Stimulated activated CD4-positive, alpha-beta T cell treated with anti-CD3 and anti-CD28 coated beads, Interleukin-12 subunit alpha, Interleukin-12 subunit beta, amount 100 ng/mL, for 48 hours (primary cell): ENCODE results near the gene SPARC.
A peak's percentile ranks its signal among the peaks of the same experiment; 100 is the strongest.

Experiments
- DNase-seq, 3 donors: peaks; one replicate each; pipeline ENCODE4 v3.0.0-alpha.2; 2020; ENCODE audit warnings: low read depth in 2 of 3, low spot score in 1 of 3

Gene SPARC

GRCh38 chr5:151660616-151661495 lies 25.9 kb downstream of the SPARC start:
- no peak for DNase-seq

GRCh38 chr5:151659001-151659754 lies 27.5 kb downstream of the SPARC start:
- peak; percentile 58 to 82 (median 74) for DNase-seq

DNA sequence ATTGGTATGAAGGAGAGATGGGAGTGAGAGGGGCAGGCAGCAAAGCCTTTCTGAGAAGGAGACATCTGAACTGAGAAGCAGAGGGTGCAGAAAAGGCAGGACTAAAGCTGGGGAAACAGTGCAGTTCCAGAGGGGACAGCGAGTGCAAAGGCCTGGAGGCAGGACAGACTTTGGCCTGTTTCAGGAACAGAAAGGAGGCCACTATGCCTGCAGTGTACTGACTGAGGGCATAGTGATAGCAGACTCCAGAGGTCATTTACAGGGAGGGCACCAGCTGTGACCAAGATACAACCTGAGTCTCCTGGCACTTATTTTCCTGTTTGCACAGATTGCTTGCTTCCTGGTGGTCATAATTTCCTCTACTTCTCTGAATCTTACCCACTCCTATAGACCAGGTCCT lies 29.6 kb downstream of the SPARC start:
- no peak for DNase-seq

- DNase-seq = no peak
Observed at GRCh38 chr5:151656311-151656710, 30.4 kb downstream of the SPARC start.

GRCh38 chr5:151651997-151652645 lies 34.6 kb downstream of the SPARC start:
- DNase-seq = peak; percentile 44 to 56 (median 56)

GRCh38 chr5:151648988-151649387 lies 37.7 kb downstream of the SPARC start:
- DNase-seq = no peak

DNA sequence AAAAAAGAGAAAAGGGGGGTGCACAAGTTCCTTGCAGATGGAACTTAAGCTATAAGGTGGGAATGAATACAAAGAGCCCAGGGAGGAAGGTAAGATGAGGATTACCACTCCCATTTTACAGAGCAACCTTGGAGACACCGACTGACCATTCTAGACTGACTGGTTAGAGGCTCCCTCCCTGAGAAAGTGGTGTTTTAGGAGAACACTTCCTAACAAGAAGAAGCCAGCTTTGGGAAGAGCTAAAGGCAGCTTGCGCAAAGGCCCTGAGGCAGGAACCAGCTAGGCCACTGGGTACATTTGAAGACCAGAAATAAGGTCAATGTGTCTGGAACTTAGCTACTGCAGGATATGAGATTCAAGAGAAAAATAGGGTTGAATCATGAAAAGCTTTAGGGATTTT lies 38.6 kb downstream of the SPARC start:
- DNase-seq = no peak

DNA sequence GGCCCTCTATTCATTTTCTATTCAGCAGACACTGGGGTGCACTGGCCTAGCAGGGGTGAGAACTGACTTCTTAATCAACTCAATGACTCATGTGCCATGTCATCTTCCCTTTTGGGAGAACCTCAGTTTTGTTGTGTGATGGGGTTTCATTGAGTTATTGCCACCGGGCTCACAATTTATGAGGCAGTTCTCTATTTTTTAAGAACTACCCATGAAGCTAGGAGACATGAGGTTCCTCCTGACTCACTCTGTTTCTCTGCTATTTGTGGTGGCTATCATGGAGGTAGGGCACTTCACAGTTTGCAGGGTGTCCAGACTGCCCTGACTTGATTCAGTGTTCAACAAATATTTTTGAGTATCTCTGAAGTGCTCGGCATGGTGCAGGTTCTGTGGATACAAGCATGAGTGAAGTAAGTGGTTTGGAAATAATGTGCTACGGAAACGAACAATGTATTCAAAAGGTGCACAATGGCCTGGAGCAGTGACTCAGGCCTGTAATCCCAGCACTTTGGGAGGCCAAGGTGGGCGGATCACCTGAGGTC lies 39.3 kb downstream of the SPARC start:
- DNase-seq = no peak

GRCh38 chr5:151646334-151646733 lies 40.4 kb downstream of the SPARC start:
- no peak for DNase-seq

- no peak for DNase-seq
Observed at GRCh38 chr5:151643388-151643787, 43.3 kb downstream of the SPARC start.

DNA sequence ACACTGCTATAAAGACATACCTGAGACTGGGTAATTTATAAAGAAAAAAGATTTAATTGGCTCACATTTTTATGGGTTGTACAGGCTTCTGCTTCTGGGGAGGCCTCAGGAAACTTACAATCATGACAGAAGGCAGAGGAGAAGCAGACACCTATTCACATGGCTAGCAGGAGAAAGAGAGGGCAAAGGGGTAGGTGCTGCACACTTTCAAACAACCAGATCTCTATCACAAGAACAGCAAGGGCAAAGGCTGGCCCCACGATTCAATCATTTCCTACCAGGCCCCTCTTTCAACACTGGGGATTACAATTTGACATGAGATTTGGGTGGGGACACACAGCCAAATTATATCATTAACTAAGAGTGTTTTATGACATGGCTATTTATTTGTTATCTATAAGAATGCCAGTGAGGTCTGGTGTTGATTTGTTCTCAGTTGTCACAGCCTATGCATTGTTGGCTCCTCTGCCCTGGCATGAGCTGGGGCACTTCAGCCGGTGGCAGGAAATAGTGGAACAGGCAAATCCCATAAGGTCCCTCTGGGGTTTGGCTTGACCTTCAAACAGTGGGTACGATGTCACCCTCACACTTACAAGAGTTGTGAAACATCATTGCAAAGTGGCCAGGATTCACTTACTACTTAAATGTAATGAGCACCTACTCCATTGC lies 44.1 kb downstream of the SPARC start:
- no peak for DNase-seq

DNA sequence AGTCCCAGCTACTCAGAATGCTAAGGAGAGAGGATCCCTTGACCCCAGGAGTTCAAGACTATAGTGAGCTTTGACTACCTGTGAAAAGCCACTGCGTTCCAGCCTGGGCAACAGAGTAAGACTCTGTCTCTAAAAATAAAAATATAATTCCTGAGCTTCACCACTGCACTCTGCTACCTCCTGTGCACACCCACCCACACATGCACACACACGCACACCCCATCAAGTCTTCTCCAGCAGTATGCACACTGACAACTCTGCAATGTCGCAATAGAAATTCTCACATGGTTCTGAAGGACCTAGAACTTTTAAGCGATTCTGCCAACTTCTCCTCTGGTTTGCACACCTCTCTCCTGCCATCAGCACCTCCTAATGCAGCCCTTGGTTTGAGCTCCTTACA lies 48.1 kb downstream of the SPARC start:
- no peak for DNase-seq

- DNase-seq = no peak
Observed at GRCh38 chr5:151637676-151638075, 49.0 kb downstream of the SPARC start.

- DNase-seq = no peak
Observed at GRCh38 chr5:151633892-151634291, 52.8 kb downstream of the SPARC start.

GRCh38 chr5:151632941-151633340 lies 53.8 kb downstream of the SPARC start:
- DNase-seq = no peak

- DNase-seq = no peak
Observed at GRCh38 chr5:151632524-151632923, 54.2 kb downstream of the SPARC start.

DNA sequence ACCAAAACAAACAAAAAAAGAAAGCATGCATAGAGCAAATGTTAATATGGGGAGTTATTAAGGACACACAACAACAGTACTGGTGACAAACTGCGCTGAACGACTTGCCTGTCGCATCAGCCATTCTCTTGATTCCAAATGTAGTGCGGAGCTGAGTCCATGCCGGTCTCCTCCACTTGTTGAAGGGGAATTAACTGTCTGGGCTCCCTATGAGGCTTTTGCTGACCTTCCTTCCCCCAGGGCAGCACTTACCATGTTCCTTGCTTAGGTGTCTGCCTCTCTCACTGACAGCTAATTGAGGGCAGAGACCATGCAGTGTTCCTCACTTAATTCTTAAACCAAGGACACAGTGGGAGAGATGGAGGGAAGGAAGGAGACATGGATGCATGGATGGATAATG lies 54.8 kb downstream of the SPARC start:
- no peak for DNase-seq

DNA sequence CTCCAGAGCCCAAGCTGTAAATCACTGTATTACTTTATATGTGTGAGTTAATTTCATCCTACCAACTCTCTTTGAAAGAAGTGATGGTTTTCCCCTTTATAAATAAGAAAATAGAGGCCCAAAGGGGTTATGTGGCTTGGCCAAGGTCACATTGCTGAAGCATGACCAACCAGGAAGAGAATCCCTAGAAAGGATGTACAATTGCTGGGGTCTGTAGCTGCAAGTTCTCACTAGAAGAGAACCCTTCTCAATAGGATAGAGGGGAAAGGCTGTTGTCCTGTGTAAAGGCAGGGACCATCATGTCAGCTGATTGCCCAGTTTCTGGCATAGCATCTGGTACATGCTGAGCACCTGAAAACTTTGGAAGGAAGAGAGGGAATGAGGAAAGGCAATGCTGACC lies 56.6 kb downstream of the SPARC start:
- no peak for DNase-seq

GRCh38 chr5:151628112-151628823 lies 58.4 kb downstream of the SPARC start:
- no peak for DNase-seq

GRCh38 chr5:151627650-151628049 lies 59.1 kb downstream of the SPARC start:
- DNase-seq = no peak
